H1 (cell line): Measurements from ENCODE around the gene SLC17A5.

Experiments used
- CEBPB ChIP-seq: IDR thresholded peaks from 2 replicates; pipeline ENCODE4 v1.6.1; 2012; ENCODE audit warnings: low read depth, low read length
- CTCF ChIP-seq, 3 experiments: IDR thresholded peaks; 1 replicate in 2 of 3; 2 replicates in 1 of 3; pipeline versions ENCODE4 v1.5.1 to v1.6.1; 2011; ENCODE audit warnings: low read length in 3 of 3, mild to moderate bottlenecking in 3 of 3, inconsistent platforms in 2 of 3, low read depth in 1 of 3, moderate library complexity in 1 of 3; ENCODE audit not compliant: insufficient read depth in 1 of 3; ENCODE audit errors: control extremely low read depth in 1 of 3
- EZH2 ChIP-seq: fragments of 200-600 bp; sonication (generic); IDR thresholded peaks from 2 replicates; pipeline ENCODE4 v1.7.1; 2012; ENCODE audit warnings: low read depth, mild to moderate bottlenecking, moderate library complexity, low read length, inconsistent platforms; ENCODE audit not compliant: severe bottlenecking
- JUN ChIP-seq: IDR thresholded peaks from 2 replicates; pipeline ENCODE4 v1.6.1; 2011; ENCODE audit warnings: low read depth, mild to moderate bottlenecking, improper control_type of control experiment, low read length
- KDM1A ChIP-seq: fragments of 200-600, 300-600 bp; sonication (generic); IDR thresholded peaks from 2 replicates; pipeline ENCODE4 v1.7.1; 2016; ENCODE audit warnings: mild to moderate bottlenecking, low read length, borderline replicate concordance
- MAFK ChIP-seq: IDR thresholded peaks from 2 replicates; pipeline ENCODE4 v1.6.1; 2012; ENCODE audit warnings: low read depth, mild to moderate bottlenecking, improper control_type of control experiment, low read length
- MAX ChIP-seq: IDR thresholded peaks from 2 replicates; pipeline ENCODE4 v1.6.1; 2012; ENCODE audit warnings: inconsistent platforms
- POLR2AphosphoS5 ChIP-seq: IDR thresholded peaks from 2 replicates; pipeline ENCODE4 v1.6.1; 2011; ENCODE audit warnings: low read depth, low read length
- RAD21 ChIP-seq, 2 experiments: IDR thresholded peaks in 1 of 2; conservative IDR thresholded peaks in 1 of 2; 2 replicates each; pipeline ENCODE4 v1.6.1; 2011; ENCODE audit warnings: low read depth in 2 of 2, low read length in 2 of 2, improper control_type of control experiment in 1 of 2, inconsistent platforms in 1 of 2, mild to moderate bottlenecking in 1 of 2, moderate library complexity in 1 of 2
- SIX5 ChIP-seq: IDR thresholded peaks from 2 replicates; pipeline ENCODE4 v1.6.1; 2011; ENCODE audit warnings: mild to moderate bottlenecking, low read depth, low read length
- TCF12 ChIP-seq: IDR thresholded peaks from 2 replicates; pipeline ENCODE4 v1.6.1; 2011; ENCODE audit warnings: low read depth, mild to moderate bottlenecking, low read length
- TEAD4 ChIP-seq: IDR thresholded peaks from 2 replicates; pipeline ENCODE4 v1.6.1; 2012; ENCODE audit warnings: low read depth, low read length, inconsistent platforms, mixed read lengths
- TF ChIP-seq, protein P1 (sequence below): IDR thresholded peaks from 2 replicates; pipeline ENCODE4 v1.6.1; 2011; ENCODE audit warnings: low read length, improper control_type of control experiment

DNA sequence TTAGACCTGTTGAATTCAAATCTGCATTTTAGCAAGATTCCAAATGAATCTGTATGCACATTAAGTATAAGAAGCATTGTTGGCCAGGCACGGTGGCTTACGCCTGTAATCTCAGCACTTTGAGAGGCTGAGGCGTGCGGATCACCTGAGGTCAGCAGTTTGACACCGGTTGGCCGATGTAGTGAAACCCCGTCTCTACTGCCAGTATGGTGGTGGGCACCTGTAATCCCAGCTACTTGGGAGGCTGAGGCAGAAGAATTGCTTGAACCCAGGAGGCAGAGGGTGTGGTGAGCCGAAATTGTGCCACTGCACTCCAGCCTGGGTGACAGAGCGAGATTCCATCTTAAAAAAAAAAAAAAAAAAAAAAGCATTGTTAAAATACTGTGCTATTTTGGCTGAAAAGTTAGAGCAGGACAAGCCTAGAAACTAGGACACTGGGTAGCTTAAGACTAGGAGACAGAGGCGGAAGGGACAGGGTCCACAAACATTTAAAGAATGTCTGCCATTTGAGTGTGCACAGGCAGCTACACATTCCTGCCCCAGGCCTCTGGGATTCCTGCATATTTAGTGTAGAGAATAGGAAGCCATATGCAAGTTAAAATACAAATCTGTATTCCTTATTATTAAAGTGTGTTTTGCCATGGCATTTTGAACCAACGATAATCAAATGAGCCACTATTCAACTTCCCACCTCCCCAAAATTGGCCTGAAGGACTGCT, 87.9 kb downstream of the SLC17A5 start:
- TF ChIP-seq CTCF (IDR thresholded peaks at IDR 0.05; ENCODE audit: control extremely low read depth in 1 of 3, insufficient read depth in 1 of 3, low read depth in 1 of 3, low read length in 3 of 3) (no peak), POLR2AphosphoS5 (no peak), MAFK (no peak), SIX5 (no peak), RAD21 (IDR thresholded peaks at IDR 0.05 in 1 of 2, conservative IDR thresholded peaks at IDR 0.05 in 1 of 2; ENCODE audit: low read depth in 2 of 2, low read length in 2 of 2) (no peak), CEBPB (no peak), TCF12 (0 out of 2 replicates have a peak, but pooled peaks have one; percentile 12), TEAD4 (peak; percentile 100), KDM1A (no peak), JUN (no peak), EZH2 (no peak), MAX (no peak)
- TF ChIP-seq, protein P1, sequence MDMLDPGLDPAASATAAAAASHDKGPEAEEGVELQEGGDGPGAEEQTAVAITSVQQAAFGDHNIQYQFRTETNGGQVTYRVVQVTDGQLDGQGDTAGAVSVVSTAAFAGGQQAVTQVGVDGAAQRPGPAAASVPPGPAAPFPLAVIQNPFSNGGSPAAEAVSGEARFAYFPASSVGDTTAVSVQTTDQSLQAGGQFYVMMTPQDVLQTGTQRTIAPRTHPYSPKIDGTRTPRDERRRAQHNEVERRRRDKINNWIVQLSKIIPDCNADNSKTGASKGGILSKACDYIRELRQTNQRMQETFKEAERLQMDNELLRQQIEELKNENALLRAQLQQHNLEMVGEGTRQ = no peak
